ENCODE results near the gene NCF2.
"Not testable (repeated sequence)": the region's sequence is repeated elsewhere in the genome, so short reads cannot be mapped to it uniquely, and the experiment has no call there.

NCF2 gene

GRCh38 chr1:183630748-183631147 is 40.5 kb upstream of the NCF2 start:
- in situ Hi-C loops (cut with HindIII; ENCODE audit: low pct_unique_long_range_greater_than_20kb, low sequenced_read_pairs), result no loop called here
- DNase-seq (ENCODE audit: low read depth in 1 of 2, low spot score in 1 of 2), result no peak
- no peak for TF ChIP-seq JUND (IDR thresholded peaks at IDR 0.05; ENCODE audit: low read depth)

- no peak for DNase-seq (ENCODE audit: low read depth in 1 of 2, low spot score in 1 of 2)
- in situ Hi-C loops (cut with HindIII; ENCODE audit: low pct_unique_long_range_greater_than_20kb, low sequenced_read_pairs), result no loop called here
- TF ChIP-seq JUND (IDR thresholded peaks at IDR 0.05; ENCODE audit: low read depth), result no peak
Observed at GRCh38 chr1:183628537-183628936, 38.3 kb upstream of the NCF2 start.

GRCh38 chr1:183626236-183626635 is 36.0 kb upstream of the NCF2 start:
- DNase-seq (ENCODE audit: low read depth in 1 of 2, low spot score in 1 of 2); in situ Hi-C loops (cut with HindIII; ENCODE audit: low pct_unique_long_range_greater_than_20kb, low sequenced_read_pairs): not testable (repeated sequence)

GRCh38 chr1:183622884-183623785 is 32.9 kb upstream of the NCF2 start:
- TF ChIP-seq JUND (IDR thresholded peaks at IDR 0.05; ENCODE audit: low read depth), result no peak
- in situ Hi-C loops (cut with HindIII; ENCODE audit: low pct_unique_long_range_greater_than_20kb, low sequenced_read_pairs), result no loop called here
- DNase-seq (ENCODE audit: low read depth in 1 of 2, low spot score in 1 of 2), result peak; percentile 33 to 90

- in situ Hi-C loops (cut with HindIII; ENCODE audit: low pct_unique_long_range_greater_than_20kb, low sequenced_read_pairs), result no loop called here
- no peak for DNase-seq (ENCODE audit: low read depth in 1 of 2, low spot score in 1 of 2)
- no peak for TF ChIP-seq JUND (IDR thresholded peaks at IDR 0.05; ENCODE audit: low read depth)
Observed at GRCh38 chr1:183622013-183622412, 31.8 kb upstream of the NCF2 start.

- in situ Hi-C loops (cut with HindIII; ENCODE audit: low pct_unique_long_range_greater_than_20kb, low sequenced_read_pairs), result no loop called here
- no peak for DNase-seq (ENCODE audit: low read depth in 1 of 2, low spot score in 1 of 2)
- peak; percentile 45; the same call in 1 of the 2 replicates for TF ChIP-seq JUND (IDR thresholded peaks at IDR 0.05; ENCODE audit: low read depth)
Observed at GRCh38 chr1:183620311-183620710, 30.1 kb upstream of the NCF2 start.

GRCh38 chr1:183619781-183620180 is 29.5 kb upstream of the NCF2 start:
- no peak for DNase-seq (ENCODE audit: low read depth in 1 of 2, low spot score in 1 of 2)
- in situ Hi-C loops (cut with HindIII; ENCODE audit: low pct_unique_long_range_greater_than_20kb, low sequenced_read_pairs), result no loop called here
- no peak for TF ChIP-seq JUND (IDR thresholded peaks at IDR 0.05; ENCODE audit: low read depth)

GRCh38 chr1:183618202-183618601 is 27.9 kb upstream of the NCF2 start:
- DNase-seq (ENCODE audit: low read depth in 1 of 2, low spot score in 1 of 2); in situ Hi-C loops (cut with HindIII; ENCODE audit: low pct_unique_long_range_greater_than_20kb, low sequenced_read_pairs): not testable (repeated sequence)

GRCh38 chr1:183612975-183613374 is 22.7 kb upstream of the NCF2 start:
- DNase-seq (ENCODE audit: low read depth in 1 of 2, low spot score in 1 of 2), result not testable (repeated sequence)

GRCh38 chr1:183612407-183612806 is 22.1 kb upstream of the NCF2 start:
- no peak for DNase-seq (ENCODE audit: low read depth in 1 of 2, low spot score in 1 of 2)
- no peak for TF ChIP-seq JUND (IDR thresholded peaks at IDR 0.05; ENCODE audit: low read depth)
- in situ Hi-C loops (cut with HindIII; ENCODE audit: low pct_unique_long_range_greater_than_20kb, low sequenced_read_pairs), result no loop called here

More at GRCh38 chr1:183612975-183613374, 22.7 kb upstream of the NCF2 start:
- in situ Hi-C loops (cut with HindIII; ENCODE audit: low pct_unique_long_range_greater_than_20kb, low sequenced_read_pairs), result not testable (repeated sequence)

GRCh38 chr1:183611021-183611420 is 20.8 kb upstream of the NCF2 start:
- DNase-seq (ENCODE audit: low read depth in 1 of 2, low spot score in 1 of 2), result no peak

GRCh38 chr1:183609759-183610452 is 19.6 kb upstream of the NCF2 start:
- in situ Hi-C loops (cut with HindIII; ENCODE audit: low pct_unique_long_range_greater_than_20kb, low sequenced_read_pairs), result no loop called here
- DNase-seq (ENCODE audit: low read depth in 1 of 2, low spot score in 1 of 2), result peak in 1 of 2 experiments; percentile 39
- TF ChIP-seq JUND (IDR thresholded peaks at IDR 0.05; ENCODE audit: low read depth), result no peak

More at GRCh38 chr1:183611021-183611420, 20.8 kb upstream of the NCF2 start:
- TF ChIP-seq JUND (IDR thresholded peaks at IDR 0.05; ENCODE audit: low read depth), result no peak
- in situ Hi-C loops (cut with HindIII; ENCODE audit: low pct_unique_long_range_greater_than_20kb, low sequenced_read_pairs), result no loop called here

- in situ Hi-C loops (cut with HindIII; ENCODE audit: low pct_unique_long_range_greater_than_20kb, low sequenced_read_pairs), result no loop called here
- peak in 1 of 2 experiments; percentile 82 for DNase-seq (ENCODE audit: low read depth in 1 of 2, low spot score in 1 of 2)
- no peak for TF ChIP-seq JUND (IDR thresholded peaks at IDR 0.05; ENCODE audit: low read depth)
Observed at GRCh38 chr1:183609313-183609712, 19.1 kb upstream of the NCF2 start.

All from T47D (cell line).